NCI-H446 treated with DMSO at 0.1 percent for 48 hours (cell line): ENCODE data around the gene SETD1B.
"Not testable (repeated sequence)": the region's sequence is repeated elsewhere in the genome, so short reads cannot be mapped to it uniquely, and the experiment has no call there.

Experiments used
- DNase-seq: peaks from one replicate; lab custom pipeline; 2025; lab: John Stamatoyannopoulos, UW

Gene SETD1B

DNA sequence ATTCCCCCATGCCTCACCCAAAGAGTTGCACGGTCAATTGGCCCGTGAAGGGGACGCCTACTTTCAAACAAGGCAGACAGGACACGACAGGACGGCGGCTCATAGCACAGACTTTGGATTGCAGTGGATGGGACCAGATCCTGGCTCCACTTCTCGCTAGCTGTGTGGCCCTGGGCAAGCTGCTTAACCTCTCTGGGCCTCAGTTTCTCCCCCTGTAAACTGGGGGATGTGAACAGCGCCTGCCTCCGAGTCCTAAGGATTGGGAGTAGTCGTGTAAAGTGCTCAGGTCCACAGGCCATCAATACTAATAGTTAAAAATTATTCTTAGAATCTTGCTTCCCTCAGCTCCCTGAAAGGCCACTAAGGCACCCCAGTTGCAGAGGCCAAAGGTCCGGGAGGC, 23.4 kb upstream of the SETD1B start:
- DNase-seq, result no peak

DNA sequence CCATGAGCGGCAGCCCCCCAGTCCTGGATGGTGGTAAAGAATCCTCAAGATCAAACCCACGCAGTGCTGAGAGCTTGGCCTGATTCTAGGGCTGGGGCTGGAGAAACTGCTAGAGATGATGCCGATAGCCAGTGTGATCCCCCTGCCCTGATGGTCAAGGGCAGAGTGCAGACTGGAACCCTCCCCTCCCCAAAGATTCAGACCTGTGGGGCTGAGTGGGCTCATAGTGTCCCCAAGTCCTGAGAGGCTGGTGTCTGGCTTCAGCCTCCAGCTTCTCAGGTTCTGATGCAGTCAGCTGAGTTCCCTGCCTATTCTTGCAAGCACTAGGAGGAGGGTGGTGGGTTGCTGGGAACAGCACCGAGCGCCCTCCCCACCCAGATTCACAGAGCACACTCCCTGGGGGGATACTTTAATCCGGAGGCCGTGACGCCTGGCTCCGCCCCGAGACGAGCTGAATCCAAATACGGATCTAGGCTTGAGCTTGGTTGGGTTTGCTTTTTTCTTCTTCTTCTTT, 22.3 kb upstream of the SETD1B start:
- no peak for DNase-seq

DNA sequence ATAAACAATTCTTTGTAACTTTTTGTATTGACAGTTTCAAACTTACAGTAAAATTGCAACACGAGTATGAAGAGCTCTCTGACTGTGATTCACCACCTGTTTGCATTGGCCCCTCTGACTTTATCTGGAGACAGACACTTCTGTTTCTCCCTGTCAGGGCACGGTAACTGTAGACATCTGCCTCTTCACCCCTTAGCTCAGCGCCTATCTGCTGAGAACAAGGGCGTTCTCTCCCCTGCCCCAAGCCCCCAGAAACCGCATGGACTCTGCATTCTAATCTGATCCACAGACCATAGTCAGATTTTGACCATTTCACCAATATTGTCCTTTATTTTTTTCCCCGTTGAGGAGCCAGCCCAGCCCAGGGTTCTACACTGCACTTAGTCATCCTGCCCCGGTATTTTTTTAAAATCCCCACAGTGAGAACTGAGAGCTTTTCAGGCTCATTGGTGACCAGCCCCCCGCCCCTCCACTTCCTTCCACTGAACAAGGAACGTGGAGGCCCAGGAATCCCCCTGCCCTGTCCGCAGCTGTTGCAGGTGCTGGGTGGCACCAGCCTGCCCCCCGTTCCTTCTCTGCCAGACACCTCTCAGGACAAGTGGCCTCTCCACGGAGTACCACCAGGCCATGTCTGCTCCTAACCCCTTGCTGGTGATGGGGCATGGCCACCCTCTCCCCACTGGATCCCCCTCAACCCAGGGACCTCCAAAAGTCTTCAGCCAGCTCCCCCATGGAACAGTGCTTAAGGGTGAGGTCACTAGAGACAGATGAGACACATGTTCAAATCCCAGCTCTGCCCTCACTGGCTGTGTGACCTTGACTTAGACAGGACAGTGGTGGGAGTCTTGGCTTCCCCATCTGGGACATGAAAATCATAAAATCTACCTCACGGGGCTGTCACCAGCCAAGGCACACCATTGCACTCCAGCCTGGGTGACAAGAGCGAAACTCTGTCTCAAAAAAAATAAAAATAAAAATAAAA, 21.5 kb upstream of the SETD1B start:
- DNase-seq, result no peak

DNA sequence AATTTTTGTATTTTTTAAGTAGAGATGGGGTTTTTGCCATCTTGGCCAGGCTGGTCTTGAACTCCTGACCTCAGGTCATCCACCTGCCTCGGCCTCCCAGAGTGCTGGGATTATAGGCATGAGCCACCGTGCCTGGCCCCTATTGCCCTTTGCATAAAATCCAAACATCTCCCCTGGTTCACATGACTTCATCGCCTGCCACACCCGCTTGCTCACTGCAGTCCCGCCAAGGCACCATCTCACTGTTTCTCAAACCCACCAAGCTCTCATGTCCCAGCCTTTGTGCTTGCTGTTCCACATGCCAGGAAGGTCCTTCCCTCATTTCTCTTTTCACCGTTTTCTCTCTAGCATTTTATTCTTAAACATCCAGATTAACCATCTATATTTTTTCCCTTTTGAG, 20.0 kb upstream of the SETD1B start:
- DNase-seq, result no peak

DNA sequence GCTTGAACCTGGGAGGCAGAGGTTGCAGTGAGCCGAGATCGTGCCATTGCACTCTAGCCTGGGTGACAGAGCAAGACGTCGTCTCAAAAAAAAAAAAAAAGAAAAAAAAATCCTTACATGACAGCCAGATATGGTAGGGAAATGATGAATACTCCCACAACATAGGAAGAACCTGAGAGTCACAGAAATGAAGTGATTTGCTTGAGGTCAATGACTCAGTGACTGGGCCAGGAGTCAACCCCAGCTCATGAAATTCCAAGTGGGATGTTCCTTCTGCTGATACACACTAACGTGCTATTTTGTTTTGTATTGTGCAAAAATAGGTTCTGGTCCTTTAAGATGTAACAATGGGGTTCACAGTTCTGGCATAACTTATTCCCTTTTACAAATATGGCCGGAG, 19.3 kb upstream of the SETD1B start:
- DNase-seq, result no peak

DNA sequence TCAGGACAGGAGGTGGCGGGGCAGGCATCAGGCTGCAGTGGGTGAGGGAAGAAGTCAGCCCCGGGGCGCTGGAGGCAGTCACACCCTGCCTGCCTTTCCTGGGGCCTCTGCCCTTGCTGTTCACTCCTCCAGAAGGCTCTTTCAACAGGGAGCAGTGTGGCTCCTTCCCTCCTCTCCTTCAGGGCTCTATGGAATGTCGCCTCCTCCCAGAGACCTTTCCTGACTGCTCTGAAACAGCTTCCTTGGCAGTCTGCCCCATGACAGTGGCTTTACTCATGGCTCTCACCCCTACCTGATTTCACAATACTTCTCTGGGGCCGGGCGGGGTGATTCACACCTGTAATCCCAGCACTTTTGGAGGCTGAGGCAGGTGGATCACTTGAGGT, 17.4 kb upstream of the SETD1B start:
- no peak for DNase-seq

DNA sequence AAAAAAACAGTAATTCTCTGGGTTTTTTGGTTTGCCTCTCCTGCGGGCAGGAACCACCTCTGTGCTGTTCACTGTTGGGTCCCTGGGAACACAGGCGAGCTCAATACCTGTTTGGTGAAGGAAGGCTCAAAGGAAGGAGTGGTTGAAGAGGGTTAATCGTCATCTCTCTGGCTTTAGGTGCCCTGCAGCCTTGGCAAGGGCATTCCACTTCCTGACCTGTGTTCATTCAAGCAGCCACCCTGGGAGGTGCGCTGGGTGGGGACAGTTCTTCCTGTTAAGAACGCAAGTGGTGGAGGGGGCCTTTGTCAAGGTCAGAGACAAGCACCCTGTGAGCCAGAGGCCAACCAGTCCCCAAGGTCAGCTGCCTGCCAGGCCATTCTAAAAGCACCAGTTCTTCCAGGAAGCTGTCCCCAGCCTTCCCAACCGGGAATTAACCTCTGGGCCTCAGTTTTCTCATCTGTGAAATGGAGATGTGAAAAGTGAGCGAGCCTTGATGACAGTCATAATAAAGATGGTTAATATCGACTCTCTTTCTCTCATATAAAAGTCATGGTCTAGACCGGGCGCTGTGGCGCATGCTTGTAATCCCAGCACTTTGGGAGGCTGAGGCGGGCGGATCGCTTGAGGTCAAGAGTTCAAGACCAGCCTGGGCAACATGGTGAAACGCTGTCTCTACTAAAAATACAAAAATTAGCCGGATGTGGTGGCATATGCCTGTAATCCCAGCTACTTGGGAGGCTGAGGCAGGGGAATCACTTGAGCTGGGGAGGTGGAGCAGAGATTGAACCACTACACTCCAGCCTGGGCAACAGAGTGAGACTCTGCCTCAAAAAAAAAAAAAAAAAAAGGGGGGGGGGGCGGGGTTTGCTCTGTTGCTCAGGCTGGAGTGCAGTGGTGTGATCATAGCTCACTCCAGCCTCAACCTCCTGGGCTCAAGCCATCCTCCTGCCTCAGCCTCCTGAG, 16.5 kb upstream of the SETD1B start:
- no peak for DNase-seq

DNA sequence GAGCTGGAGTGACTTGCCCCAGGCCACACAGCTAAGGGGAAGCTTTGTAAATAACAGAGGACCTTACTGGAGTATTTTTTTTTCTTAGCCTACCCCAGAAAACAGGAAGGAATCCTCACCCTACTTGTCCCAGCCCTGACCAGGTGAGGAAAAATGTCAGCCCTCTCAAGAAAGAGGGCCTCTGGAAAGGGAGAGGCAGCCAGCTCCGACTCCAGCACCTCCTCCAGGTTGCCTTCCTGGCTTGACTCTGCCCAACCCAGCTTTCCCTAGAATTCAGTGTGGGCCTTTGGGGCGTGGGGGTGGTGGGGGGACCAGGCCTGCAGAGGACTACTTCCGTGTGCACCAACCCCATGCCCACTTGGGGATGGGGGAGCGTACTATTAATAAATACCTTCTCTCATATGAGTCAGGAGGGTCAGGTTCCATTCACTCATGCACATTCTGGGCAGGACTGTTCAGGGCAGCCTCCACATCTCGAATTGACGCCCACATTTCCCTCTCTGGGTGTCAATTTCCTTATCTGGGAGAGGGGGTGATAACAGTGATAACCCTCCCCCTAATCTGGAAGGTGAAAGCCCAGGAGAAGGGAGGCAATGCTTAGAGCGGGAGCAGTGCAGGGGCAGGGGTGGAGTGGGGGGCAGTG, 15.5 kb upstream of the SETD1B start:
- no peak for DNase-seq

DNA sequence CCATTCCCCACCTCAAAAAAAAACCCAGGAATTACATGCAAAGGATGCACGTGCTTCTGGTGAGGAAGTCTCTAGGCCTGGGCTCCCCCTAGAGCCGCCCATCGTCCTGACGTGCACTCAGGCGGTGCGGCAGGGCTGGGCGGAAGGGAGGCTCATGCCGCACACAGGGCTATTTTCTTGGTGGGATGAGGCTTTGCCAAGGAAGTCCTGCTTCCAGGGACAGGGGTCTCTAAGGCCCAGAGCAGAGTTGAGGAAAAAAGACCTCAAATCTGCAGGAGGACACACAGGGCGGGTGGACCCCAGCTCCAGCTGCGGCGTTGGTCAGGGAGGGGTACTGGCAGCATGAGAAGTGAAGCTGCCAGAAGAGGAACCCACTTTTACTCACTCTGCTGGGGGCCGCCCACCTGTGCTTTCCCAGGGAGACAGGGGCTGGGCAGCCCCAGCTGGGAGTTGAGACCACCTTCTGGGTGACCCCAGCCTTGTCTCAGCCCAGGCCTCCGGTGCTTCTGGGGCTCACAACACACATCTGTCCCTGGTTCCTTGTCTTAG, 14.5 kb upstream of the SETD1B start:
- no peak for DNase-seq

DNA sequence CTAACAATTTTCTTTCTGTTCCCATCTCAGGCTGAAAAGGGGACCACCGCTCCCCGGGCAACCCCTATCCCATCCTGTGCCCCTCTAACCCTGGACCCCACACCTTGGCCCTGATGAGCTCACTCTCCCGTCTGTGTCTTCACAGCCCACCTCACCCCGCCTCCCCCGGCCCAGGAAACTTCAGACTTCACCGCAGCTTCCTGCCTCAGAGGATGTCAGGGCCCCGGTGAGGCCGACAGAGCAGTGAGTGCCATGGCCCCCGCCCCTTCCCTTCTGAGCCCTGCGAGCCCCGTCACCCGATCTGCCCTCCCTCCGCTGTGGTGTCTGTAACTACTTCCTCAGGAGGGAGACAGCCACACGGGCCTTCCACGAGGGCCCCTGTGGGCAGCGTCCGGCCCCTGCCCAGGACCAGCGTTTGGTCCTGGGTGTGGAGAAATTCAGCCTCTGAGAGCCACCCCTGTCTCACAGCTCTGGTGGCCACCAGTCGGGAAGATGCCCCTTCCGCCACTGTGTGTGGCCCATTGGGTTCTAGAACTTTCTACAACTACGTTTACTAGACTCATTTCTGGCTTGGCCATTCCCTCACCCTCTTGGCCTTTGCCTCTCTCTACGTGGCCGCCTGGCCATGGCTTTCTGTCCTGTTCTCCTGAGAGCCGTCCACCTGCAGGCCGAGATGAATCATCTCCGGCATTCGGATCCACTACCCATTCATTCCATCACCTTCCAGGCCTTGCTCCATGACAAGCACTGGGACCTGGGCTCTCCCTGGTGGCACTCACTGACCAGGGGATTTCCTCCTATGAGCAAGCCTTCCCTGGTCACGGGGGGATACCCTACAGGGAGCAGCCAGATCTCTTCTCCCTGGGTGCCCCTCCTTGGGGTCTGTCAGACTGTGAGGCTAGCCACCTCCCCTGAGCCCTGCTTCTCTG, 13.7 kb upstream of the SETD1B start:
- no peak for DNase-seq

DNA sequence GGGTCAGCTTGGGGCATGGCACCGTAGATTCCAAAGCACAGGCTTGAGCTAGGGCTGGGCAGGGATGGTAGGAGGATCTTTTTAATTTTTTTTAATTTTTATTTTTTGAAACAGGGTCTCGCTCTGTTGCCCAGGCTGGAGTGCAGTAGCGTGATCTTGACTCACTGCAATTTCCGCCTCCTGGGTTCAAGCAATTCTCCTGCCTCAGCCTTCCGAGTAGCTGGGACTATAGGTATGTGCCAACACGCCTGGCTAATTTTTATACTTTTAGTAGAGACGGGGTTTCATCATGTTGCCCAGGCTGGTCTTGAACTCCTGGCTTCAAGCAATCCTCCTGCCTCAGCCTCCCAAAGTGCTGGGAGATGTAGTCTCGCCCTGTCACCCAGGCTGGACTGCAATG, 13.0 kb upstream of the SETD1B start:
- DNase-seq, result not testable (repeated sequence)

DNA sequence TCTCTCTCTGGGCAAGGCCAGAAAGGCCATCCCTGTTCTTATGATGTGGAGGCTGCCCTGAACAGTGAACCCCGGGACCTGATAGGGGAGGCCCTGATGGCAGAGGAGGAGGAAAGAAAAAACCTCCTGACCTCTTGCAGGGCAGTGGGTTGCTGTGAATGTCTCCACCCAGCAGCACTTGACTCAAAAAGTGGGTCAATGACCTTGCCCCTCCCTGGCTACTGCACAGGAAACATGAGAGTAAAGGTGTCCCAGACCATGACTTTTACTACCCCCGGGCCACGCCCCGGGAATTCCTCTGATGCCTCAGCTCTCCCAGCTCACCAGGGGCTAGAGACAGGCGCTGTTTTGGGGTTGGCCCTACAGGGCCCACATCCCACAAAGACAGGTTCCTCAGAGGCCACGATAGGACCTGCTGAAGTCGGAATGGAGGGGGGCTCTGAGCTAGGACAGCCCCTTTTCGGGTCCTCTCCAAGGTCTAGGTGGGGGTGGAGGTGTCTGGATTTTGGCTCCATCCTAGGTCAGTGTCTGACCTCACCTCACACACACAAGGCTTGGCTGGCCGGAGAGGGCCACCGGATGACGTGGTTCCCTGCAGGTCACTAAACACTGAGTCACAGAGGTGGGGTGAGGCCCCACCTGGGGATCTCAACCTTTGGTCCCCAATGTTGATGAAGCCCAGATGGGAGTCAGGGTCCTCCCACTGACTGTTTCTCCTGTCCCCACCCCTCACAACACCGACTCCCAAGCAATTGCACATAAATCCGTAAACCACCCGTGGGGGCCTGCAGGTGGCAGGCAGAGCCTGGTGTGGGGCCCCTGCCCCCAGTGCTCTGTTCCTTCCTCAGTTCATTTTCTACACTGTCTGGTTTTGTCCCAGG, 11.9 kb upstream of the SETD1B start:
- no peak for DNase-seq

DNA sequence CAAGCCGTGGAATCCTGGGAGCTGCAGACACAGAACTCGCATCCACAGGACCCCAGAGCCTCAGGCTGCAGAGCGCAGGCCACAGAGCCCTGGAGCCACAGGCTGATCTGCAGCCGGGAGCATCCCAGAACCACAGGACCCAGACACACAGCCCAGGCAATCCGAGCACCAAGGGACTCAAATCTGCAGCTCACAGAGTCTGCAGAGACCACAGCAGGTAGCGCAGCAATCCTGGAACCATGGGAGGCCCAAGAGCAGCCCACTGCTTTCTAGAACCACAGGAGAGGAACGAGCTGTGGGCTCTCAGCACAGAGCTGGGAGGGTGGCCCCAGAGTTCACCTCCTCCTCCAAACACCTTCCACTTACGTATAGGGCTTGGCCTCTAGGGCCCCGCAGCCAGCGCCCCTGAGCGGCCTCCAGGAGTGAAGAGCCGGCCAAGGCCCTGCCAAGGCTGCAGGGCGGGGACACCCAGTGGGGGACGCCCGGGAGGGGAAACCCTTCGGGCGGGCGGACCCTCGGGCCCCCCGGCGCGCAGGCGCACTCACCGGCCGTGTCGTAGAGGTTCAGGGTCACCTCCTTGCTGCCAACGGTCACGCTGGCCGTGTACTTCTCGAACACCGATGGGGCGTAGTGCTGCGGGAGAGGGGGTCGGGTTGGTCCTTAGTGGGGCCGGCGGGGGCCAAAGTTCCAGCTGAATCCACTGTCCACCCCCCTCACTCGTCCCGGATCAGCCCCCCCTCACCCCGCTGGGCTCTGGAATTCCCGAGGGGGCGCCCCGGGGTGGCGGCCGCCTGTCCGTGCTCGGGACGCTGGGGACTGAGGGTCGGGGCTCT, 11.0 kb upstream of the SETD1B start:
- no peak for DNase-seq

DNA sequence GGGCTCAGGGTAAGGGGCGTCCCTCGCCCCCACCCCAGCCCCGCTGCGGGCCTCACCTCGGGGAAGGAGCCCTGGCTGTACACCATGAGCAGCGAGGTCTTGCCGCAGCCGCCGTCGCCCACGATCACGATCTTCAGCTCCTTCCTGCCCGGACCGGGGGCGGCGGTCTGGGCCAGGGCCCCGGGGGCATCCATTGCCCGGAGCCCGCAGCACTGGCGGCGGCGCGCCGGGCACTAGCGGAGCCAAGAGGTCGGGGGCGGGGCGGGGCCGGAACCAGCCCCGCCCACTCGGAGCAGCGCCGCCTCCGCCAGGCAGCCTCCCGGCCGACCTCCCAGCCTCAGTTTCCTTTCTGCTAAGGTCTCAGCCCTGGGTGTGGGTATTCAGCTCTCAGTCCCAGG, 10.4 kb upstream of the SETD1B start, which contains the start of gene RHOF:
RHOF (minus strand) TSS at position 249 of the 398 bp plus-strand sequence; CDS start at position 194, 55 bp downstream.
- no peak for DNase-seq

DNA sequence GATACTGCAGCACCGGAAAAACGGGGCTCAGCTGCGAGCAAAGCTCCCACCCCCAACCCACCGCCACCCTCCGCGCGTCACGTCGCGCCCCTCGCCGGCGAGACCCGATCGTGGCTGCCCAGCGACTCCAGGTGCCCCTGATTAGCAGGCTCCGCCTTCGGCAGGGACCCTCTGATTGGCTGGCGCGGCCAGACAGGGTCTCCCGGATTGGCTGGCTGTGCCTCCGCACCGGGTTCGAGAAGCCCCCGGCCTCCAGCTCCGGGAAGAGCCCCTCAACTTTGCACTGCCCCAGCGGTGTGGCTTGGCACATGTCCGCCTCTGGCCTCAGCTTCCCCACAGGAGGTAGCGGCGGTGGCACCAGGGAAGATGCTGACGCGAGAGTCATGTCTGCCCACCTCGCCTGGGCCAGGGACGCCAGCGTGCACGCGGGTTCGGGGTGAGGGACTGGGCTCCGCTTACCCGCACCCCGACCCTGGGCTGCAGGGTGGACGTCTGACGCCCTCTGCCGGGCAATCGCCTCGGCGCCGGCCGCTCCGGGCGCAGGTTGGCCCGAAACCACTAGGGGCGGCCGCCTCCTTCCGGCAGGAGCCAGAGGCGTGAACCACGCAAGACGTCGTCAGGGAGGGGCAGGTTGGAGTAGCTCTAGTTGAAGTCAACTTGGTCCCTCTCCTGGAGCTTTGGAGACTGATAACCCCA, 9.8 kb upstream of the SETD1B start:
- DNase-seq, result peak; percentile 73

DNA sequence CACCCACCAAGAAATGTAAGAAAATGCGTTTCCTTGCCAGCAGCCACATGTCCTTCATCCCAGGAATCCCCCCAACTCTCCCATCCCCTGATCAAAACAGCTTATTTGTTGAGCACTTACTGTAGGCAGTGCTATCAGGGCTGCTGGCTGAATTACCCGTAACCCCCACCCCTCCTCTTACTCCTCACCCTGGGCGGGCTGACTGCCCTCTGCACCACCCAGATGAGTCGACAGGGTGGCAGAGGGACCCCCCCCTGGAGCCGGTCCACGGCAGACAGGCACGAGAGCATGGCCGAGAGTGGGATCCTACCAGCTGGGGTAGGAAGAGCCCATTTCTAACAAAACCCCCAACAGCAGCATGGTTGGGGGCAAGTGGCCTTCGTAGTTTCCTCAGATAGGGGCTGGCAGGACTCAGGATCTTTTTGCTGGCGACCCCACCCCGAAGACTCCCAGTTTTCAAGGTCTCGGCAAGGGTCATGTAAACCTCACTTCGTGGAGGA, 9.2 kb upstream of the SETD1B start:
- DNase-seq, result no peak

DNA sequence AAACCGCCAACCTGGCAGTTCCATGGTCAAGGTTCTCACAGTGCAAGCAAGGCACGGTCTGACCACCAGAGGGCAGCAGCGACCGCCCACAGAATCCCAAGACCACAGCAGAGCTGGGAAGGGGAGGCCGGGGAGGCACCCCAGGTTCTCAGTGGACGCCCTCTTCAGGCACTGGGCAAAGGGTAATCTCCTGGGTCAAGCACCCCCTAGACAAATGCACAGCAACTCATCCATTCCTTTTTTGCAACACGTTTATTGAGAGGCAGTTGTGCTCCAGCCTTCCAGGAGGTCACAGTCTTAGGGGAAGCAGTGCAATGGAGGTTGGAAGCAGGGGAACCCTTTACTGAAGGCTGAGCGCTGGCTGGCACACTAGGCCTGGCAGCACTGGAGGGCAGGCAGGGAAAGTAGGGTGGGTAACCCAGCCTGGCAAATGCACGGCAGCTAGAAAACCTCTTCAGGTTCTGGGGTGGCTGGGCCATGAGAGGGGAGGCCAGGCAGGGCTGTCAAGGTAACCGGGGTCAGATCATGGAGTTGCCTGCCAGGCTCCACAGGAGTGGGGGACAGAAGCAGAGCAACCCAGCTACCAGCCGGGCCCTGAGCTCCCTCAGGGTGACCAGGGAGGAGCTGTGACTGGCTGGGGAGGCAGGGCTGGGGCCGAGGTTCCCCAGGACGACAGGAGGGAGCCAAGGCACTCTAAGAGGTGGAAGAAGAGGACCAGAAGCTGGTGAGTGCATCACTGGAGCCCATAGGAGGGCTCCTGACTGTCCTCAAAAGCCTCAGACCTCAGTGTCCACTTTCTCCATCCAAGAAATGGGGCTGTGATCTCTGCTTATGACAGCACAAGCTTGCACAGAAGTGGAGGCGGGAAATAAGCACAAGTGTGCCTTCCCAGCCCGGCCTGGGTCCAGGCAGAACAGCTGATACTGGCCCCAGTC, 8.5 kb upstream of the SETD1B start:
- peak; percentile 30 for DNase-seq
